Measurements from ENCODE around the gene TRAPPC12.
A peak's percentile ranks its signal among the peaks of the same experiment; 100 is the strongest.
"Not testable (repeated sequence)": the region's sequence is repeated elsewhere in the genome, so short reads cannot be mapped to it uniquely, and the experiment has no call there.

The TRAPPC12 gene

DNA sequence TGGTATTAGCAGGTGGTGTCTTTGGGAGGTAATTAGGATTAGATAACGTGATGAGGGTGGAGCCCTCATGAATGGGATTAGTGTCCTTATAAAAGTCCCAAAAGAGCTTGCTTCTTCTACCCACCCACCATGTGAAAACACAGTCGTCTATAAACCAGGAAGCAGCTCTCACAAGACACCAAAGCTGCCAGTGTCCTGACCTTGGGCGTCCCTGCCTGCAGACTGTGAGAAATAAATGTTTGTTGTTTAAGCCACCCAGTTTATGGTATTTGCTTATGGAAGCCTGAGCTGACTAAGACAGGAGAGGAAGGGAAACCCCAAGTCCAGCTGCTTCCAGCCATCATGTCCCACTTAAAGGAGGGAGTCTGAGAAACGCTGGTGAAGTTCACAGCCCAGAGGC, 126.3 kb downstream of the TRAPPC12 start:
- no peak for DNase-seq (ENCODE audit: low read depth, low spot score)

GRCh38 chr2:3512086-3512485, 132.6 kb downstream of the TRAPPC12 start:
- DNase-seq (ENCODE audit: low read depth, low spot score): no peak

GRCh38 chr2:3513026-3513810, 133.7 kb downstream of the TRAPPC12 start:
- DNase-seq (ENCODE audit: low read depth, low spot score): no peak

DNA sequence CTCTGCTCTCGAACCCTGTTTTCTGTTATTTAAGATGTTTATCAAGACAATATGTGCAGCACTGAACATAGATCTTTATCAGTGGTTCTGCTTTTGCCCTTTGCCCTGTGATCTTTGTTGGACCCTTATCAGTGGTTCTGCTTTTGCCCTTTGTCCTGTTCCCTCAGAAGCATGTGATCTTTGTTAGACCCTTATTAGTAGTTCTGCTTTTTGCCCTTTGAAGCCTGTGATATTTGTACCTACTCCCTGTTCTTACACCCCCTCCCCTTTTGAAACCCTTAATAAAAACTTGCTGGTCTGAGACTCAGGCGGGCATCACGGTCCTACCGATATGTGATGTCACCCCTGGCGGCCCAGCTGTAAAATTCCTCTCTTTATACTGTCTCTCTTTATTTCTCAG, 135.9 kb downstream of the TRAPPC12 start:
- DNase-seq (ENCODE audit: low read depth, low spot score): not testable (repeated sequence)

- DNase-seq (ENCODE audit: low read depth, low spot score): no peak
Observed at GRCh38 chr2:3516831-3517230, 137.3 kb downstream of the TRAPPC12 start.

DNA sequence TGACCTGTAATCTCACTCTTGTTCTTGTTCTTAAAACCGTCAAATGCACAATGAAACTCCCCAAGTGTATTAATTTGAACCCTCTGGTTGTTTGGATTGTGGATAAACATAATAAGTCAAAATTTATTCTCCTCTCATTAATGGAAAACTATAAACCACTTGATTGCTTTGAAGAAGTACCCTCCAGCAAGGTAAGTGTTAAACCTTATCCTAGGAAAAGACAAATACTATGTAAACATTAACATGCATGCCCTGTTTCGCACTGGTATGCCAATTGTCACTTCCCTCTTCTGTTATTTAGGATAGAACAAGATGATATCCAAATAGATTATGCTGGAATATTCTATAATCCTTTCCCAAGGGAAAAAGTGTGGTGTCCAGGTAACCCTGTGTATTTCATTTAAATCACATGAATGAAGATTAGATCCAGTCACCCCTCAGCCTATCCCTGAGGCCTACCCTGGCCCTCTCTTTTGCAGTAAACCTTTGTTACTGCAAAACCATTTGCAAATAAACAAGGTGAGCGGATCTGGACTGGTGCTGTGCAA, 138.5 kb downstream of the TRAPPC12 start:
- DNase-seq (ENCODE audit: low read depth, low spot score): no peak

DNA sequence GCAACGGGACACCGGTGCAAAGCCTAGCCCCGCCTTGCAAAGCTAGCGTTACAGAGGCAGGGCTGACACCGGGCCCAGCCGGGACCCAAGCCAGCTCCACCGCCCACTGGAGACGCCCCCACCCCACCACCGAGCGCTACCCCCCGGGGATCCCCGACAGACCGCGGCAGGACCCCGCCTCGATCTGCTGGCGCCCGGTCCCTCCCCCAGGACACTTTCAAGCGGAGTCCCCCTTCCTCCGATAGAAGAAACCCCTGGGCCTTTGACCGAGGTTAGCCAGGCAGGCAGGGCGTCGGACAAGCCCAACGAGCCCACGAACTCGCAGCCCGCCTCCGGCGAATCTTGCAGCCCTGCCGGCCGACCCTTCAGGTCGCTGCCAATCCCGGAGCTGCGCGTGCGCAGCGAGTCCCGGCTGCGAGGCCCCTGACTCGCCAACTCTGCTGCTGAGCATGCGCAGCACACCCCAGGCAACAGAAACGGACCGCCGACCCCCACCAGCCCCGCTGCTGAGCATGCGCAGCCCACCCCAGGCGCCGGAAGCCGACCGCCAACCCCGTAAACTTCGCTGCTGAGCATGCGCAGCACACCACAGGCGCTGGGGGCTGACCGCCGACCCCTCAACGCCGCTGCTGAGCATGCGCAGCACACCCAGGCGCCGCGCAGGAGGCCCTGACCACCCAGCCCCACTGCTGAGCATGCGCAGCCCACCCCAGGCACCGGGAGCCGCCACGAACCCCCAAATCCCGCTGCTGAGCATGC, 139.2 kb downstream of the TRAPPC12 start:
- DNase-seq (ENCODE audit: low read depth, low spot score): peak; percentile 93

DNA sequence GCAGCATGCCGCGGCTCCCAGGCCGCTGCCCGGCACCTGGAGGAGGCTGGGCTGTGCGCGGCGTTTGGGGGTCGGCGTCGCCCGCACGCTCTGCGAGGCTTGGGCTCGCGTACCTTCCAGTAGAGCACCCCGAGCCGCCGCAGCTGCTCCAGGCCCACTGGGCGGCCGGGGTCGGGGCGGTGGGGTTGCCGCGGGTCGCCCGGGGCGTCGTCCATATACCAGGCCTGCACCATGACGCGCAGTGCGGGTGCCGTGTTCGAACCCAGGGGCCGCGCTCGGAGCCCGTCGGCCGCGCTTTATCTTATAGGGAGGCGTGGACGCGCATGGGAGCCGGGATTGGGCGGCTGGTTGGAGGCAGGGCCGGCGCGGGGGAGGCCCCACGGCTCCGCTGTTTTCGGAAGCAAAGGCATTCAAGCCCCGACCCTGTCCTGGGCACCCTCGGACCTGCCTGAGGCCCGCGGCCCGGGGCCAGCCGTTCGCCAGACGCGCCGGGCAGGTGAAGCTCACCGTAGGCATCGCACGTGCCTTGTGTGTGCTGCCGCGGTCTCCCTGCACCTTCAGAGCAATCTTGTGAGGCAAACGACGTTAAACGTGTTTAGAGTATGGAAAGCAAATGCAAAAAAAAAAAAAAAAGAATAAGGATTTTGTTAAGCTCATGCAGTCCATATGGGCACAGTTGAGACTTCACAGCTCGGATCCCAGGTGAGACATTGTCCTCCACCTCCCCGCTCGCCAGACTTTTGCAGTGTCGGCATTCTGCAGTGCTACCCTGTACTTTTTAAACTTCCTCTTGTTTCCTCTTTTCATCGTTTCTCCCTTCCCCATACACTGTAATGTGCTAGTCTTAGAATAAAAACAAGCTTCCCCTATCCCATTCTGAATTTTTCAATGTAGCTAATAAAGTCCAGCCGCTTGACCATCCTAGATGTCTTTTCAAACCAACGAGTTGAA, 140.0 kb downstream of the TRAPPC12 start, which contains the start of gene ADI1:
TSS of gene ADI1 (minus strand) at position 277 of the 951 bp plus-strand sequence. CDS start at position 233, 44 bp downstream.
- DNase-seq (ENCODE audit: low read depth, low spot score): peak; percentile 47

- DNase-seq (ENCODE audit: low read depth, low spot score): no peak
Observed at GRCh38 chr2:3520591-3520990, 141.1 kb downstream of the TRAPPC12 start.

- no peak for DNase-seq (ENCODE audit: low read depth, low spot score)
Observed at GRCh38 chr2:3522961-3523421, 143.5 kb downstream of the TRAPPC12 start.

GRCh38 chr2:3523551-3524041, 144.1 kb downstream of the TRAPPC12 start:
- DNase-seq (ENCODE audit: low read depth, low spot score): no peak

GRCh38 chr2:3526871-3527270, 147.4 kb downstream of the TRAPPC12 start:
- DNase-seq (ENCODE audit: low read depth, low spot score): no peak

DNA sequence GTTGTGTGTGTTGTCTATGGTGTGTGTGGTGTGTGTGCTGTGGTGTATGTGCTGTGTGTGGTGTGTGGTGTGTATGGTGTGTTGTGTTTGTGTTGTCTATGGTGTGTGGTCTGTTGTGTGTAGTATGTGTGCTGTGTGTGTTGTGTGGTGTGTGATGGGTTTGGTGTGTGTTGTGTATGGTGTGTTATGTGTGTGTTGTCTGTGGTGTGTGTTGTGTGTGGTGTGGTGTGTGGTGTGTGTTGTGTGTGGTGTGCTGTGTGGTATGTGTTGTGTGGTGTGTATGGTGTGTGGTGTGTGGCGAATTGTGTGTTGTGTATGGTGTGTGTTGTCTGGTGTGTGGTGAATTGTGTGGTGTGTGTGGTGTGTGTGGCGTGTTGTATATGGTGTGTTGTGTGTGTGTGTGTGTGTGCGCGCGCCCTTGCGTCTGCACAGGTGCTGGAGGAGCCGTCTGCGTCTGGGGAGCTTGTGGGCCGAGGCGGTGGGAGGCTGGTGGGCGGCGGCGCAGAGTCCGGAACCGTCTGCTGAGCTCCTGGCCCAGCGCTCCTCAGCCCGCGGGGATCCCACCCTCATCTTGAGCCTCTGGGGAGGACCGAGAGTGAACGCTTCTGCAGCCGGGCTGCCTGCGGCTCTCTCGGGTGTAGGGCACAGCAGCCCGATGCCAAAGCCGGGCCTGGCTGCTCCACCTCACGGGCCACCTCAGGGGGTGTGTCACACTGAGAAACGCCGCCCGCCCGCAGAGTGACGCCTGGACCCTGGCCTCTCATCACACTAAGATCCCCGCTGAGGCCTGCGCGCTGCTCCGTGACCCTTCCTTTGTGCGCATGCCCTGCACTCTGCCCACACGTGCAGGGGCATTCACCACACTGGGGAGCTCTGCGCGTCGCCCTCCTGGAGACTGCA, 148.6 kb downstream of the TRAPPC12 start:
- DNase-seq (ENCODE audit: low read depth, low spot score): no peak

All from activated naive CD8-positive, alpha-beta T cell treated with anti-CD3 and anti-CD28 coated beads, Interleukin-2, amount 50 U/mL, for 16 hours (primary cell).